SU-DHL-6 (cell line): Measurements from ENCODE around the gene RANBP2.
"Not testable (repeated sequence)": the region's sequence is repeated elsewhere in the genome, so short reads cannot be mapped to it uniquely, and the experiment has no call there.

Experiments used
- H2AFZ ChIP-seq: fragments of 200-600 bp; sonication (generic); 2 replicates; pipeline ENCODE4 v1.6.1; 2014; ENCODE audit warnings: low read depth, mild to moderate bottlenecking, moderate library complexity, mixed read lengths, antibody characterized with exemption, low read length; ENCODE audit not compliant: severe bottlenecking
- H3F3A ChIP-seq: fragments of 200-600 bp; shearing (Covaris generic); 2 replicates; pipeline ENCODE4 v1.6.0; 2016; ENCODE audit warnings: antibody characterized with exemption, mild to moderate bottlenecking; ENCODE audit not compliant: insufficient read depth
- H3K27ac ChIP-seq: fragments of 200-600 bp; sonication (generic); 2 replicates; pipeline ENCODE4 v1.5.1; 2016; ENCODE audit warnings: low read depth, mild to moderate bottlenecking, low read length, moderate library complexity, mixed read lengths
- H3K27me3 ChIP-seq: fragments of 200-600 bp; sonication (generic), shearing (Covaris generic); 2 replicates; pipeline ENCODE4 v1.6.0; 2014; ENCODE audit warnings: mild to moderate bottlenecking, low read length
- H3K36me3 ChIP-seq: fragments of 200-600 bp; sonication (generic); 2 replicates; pipeline ENCODE4 v1.6.1; 2014; ENCODE audit warnings: mild to moderate bottlenecking, low read length, mixed read lengths
- H3K4me2 ChIP-seq: fragments of 300-600, 200-600 bp; shearing (Covaris generic), sonication (generic); 2 replicates; pipeline ENCODE4 v1.6.0; 2014; ENCODE audit warnings: low read length, low read depth, mild to moderate bottlenecking; ENCODE audit not compliant: poor library complexity, severe bottlenecking
- H3K4me3 ChIP-seq: fragments of 200-600 bp; sonication (generic); 2 replicates; pipeline ENCODE4 v1.5.1; 2014; ENCODE audit warnings: antibody characterized with exemption, low read length, mild to moderate bottlenecking, mixed read lengths; ENCODE audit not compliant: insufficient read depth, poor library complexity, severe bottlenecking
- H3K79me2 ChIP-seq: fragments of 200-600 bp; sonication (generic); 2 replicates; pipeline ENCODE4 v1.6.1; 2014; ENCODE audit warnings: mild to moderate bottlenecking, low read length, moderate library complexity; ENCODE audit not compliant: insufficient read depth
- H3K9ac ChIP-seq: fragments of 200-600 bp; sonication (generic); 2 replicates; pipeline ENCODE4 v1.7.0; 2014; ENCODE audit warnings: mild to moderate bottlenecking, low read length
- H3K9me2 ChIP-seq: fragments of 200-600 bp; sonication (generic); replicated peaks from 2 replicates; pipeline ENCODE4 v1.6.1; 2014; ENCODE audit warnings: low read length; ENCODE audit not compliant: insufficient read depth
- H3K9me3 ChIP-seq: fragments of 200-600 bp; sonication (generic); 2 replicates; pipeline ENCODE4 v1.6.1; 2014; ENCODE audit warnings: low read length, mixed read lengths; ENCODE audit not compliant: insufficient read depth
- H4K20me1 ChIP-seq: fragments of 200-600 bp; sonication (generic); 2 replicates; pipeline ENCODE4 v1.6.1; 2014; ENCODE audit warnings: low read depth, mild to moderate bottlenecking, antibody characterized with exemption, low read length, moderate library complexity, mixed read lengths
- CTCF ChIP-seq: fragments of 200-600 bp; sonication (generic); IDR thresholded peaks from one replicate; pipeline ENCODE4 v1.5.1; 2017; ENCODE audit warnings: antibody characterized with exemption, mild to moderate bottlenecking, low read length, moderate library complexity; ENCODE audit not compliant: insufficient read depth, poor library complexity, severe bottlenecking
- EZH2phosphoT487 ChIP-seq: fragments of 200-600 bp; sonication (generic), shearing (Covaris generic); conservative IDR thresholded peaks from 2 replicates; pipeline ENCODE4 v1.6.1; 2018; ENCODE audit warnings: mild to moderate bottlenecking, antibody characterized with exemption, low read length, moderate library complexity, mixed read lengths

The RANBP2 gene

GRCh38 chr2:108701806-108702205 is 17.5 kb upstream of the RANBP2 start:
- no peak overlapping the region for H3K27ac ChIP-seq
- TF ChIP-seq EZH2phosphoT487, result no peak
- TF ChIP-seq CTCF, result no peak
- H3K27me3 ChIP-seq, result no peaks in the 10 kb centered on the region
- no peaks in the 10 kb centered on the region for H3K79me2 ChIP-seq
- H3F3A ChIP-seq, result no peaks in the 10 kb centered on the region
- H3K9me2 ChIP-seq, result no peaks in the 10 kb centered on the region
- H3K36me3 ChIP-seq, result no peaks in the 10 kb centered on the region
- no peak overlapping the region for H3K4me2 ChIP-seq
- no peaks in the 10 kb centered on the region for H4K20me1 ChIP-seq
- H3K9ac ChIP-seq, result no peak overlapping the region
- H3K9me3 ChIP-seq, result no peaks in the 10 kb centered on the region
- H3K4me3 ChIP-seq, result no peak overlapping the region
- no peak overlapping the region for H2AFZ ChIP-seq

DNA sequence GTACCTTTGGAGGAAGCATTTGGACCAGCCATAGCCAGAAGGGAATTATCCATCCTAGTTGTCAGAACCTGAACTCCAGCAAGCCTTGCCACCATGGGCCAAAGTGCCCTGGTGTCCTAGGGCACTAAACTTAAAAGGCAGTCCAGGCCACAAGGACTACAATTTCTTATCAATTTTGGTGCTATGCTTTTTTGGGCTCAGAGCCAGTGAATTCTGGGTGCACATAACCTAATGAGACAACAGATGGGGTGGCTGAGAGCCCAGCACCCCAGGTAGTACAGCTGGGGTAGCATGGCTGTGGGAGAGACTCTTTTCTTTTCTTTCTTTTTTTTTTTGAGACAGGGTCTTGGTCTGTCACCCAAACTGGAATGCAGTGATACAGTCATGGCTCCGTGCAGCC is 14.4 kb upstream of the RANBP2 start:
- Histone ChIP-seq H3K4me2 (no peak overlapping the region), H3K9me3 (no peaks in the 10 kb centered on the region), H3K9me2 (no peaks in the 10 kb centered on the region), H3K36me3 (no peaks in the 10 kb centered on the region), H3K4me3 (no peak overlapping the region), H2AFZ (no peak overlapping the region), H3K9ac (no peak overlapping the region), H4K20me1 (no peaks in the 10 kb centered on the region), H3K79me2 (no peaks in the 10 kb centered on the region), H3K27ac (no peak overlapping the region), H3F3A (no peaks in the 10 kb centered on the region), H3K27me3 (no peaks in the 10 kb centered on the region)
- TF ChIP-seq CTCF, result no peak
- TF ChIP-seq EZH2phosphoT487, result no peak

DNA sequence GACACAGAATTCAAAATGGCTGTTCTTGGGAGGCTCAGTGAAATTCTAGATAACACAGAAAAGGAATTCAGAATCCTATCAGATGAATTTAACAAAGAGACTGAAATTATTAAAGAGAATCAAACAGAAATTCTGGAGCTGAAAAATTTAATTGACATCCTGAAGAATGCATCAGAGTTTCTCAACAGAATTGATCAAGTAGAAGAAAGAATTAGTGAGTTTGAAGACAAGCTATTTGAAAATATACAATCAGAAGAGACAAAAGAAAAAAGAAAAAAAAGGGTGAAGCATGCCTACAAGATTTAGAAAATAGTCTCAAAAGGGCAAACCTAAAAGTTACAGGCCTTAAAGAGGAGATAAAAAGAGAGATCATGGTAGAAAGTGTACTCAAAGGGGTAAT is 12.0 kb upstream of the RANBP2 start:
- Histone ChIP-seq H4K20me1 (no peaks in the 10 kb centered on the region), H3F3A (no peaks in the 10 kb centered on the region), H3K9ac (no peak overlapping the region), H3K79me2 (no peaks in the 10 kb centered on the region), H3K4me2 (no peak overlapping the region), H3K27ac (no peak overlapping the region), H2AFZ (no peak overlapping the region), H3K27me3 (no peaks in the 10 kb centered on the region), H3K36me3 (no peaks in the 10 kb centered on the region), H3K9me2 (no peaks in the 10 kb centered on the region), H3K9me3 (no peaks in the 10 kb centered on the region), H3K4me3 (no peak overlapping the region)
- TF ChIP-seq CTCF (no peak), EZH2phosphoT487 (no peak)

- H3K79me2 ChIP-seq, result peaks cover 22% of the 10 kb centered on the region
- H4K20me1 ChIP-seq, H3K4me3 ChIP-seq, H3K9ac ChIP-seq, H3F3A ChIP-seq, H3K9me3 ChIP-seq, H3K4me2 ChIP-seq, H3K27me3 ChIP-seq, H2AFZ ChIP-seq, H3K27ac ChIP-seq, H3K9me2 ChIP-seq, H3K36me3 ChIP-seq: not testable (repeated sequence)
Observed at GRCh38 chr2:108716971-108717370, 2.3 kb upstream of the RANBP2 start.

DNA sequence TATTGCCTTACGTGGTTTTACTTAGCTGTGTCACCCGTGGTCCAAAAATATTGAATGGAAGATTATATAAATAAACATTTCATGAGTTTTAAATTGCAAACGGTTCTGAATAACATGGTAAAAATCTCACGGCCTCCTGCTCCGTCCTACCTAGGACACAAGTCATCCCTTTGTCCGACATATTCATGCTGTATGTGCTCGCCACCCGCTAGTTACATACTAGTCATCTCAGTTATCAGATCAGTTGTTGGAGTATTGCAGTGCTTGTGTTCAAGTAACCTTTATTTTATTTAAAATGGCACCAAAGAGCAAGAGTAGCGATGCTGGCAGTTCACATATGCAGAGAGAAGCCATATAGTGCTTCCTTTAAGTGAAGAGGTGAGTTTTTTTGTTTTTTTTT is 6.8 kb downstream of the RANBP2 start:
- H3K36me3 ChIP-seq, H3K4me3 ChIP-seq, H3F3A ChIP-seq, H3K9ac ChIP-seq, H3K27ac ChIP-seq, H3K9me2 ChIP-seq, H3K27me3 ChIP-seq, H3K9me3 ChIP-seq, H3K4me2 ChIP-seq, H4K20me1 ChIP-seq, H2AFZ ChIP-seq: not testable (repeated sequence)
- peaks cover 66% of the 10 kb centered on the region for H3K79me2 ChIP-seq

- not testable (repeated sequence) for H3K9me3 ChIP-seq, H3K9me2 ChIP-seq, H3K4me3 ChIP-seq, H2AFZ ChIP-seq, H3F3A ChIP-seq, H3K27me3 ChIP-seq, H3K79me2 ChIP-seq, H3K9ac ChIP-seq, H3K27ac ChIP-seq, H4K20me1 ChIP-seq, H3K4me2 ChIP-seq, H3K36me3 ChIP-seq
Observed at GRCh38 chr2:108734656-108735055, 15.4 kb downstream of the RANBP2 start.
